ENCODE measurements around the gene RPS28. TPM values are rescaled to one million over a fixed set of nuclear protein-coding genes. Genes with fewer than 3 reads are reported as not detected.
"Not testable (repeated sequence)": the region's sequence is repeated elsewhere in the genome, so short reads cannot be mapped to it uniquely, and the experiment has no call there.

RPS28 gene
- 1,000 to 10,000 TPM; 3,024 to 3,108 TPM for total RNA-seq
- polyA plus RNA-seq, result 1,000 to 10,000 TPM; 3,764 to 4,165 (median 4,042) TPM
- 236 to 457 (median 287) reads per million in 6 experiments for total RNA-seq

- H3K9me3 Mint-ChIP-seq, result no peaks in the 10 kb centered on the region
- DNase-seq (peak; percentile 93 to 98 (median 96)), ATAC-seq (peak; percentile 91 to 94)
- POLR2A ChIA-PET, result interaction anchor here (0.5 to 3.3 kb wide), 19 partner anchors 10 to 418 kb away, joined by 3 to 25 read pairs (median 5); partner anchors contain the start of genes CERS4, HNRNPM, MAP2K7 and RAB11B
- peak within 1 kb of the TSS; percentile 92 to 100 (median 98) for H3K27ac Mint-ChIP-seq
- peaks cover 12 to 55% (median 38%) of the 10 kb centered on the region in 4 donors for H3K4me1 Mint-ChIP-seq
- no peaks in the 10 kb centered on the region for H3K27me3 Mint-ChIP-seq
- peak within 1 kb of the TSS; percentile 94 to 100 (median 97) for H3K4me3 Mint-ChIP-seq
- H3K36me3 Mint-ChIP-seq, result peaks cover 0 to 26% (median 2%) of the 10 kb centered on the region in 3 donors
These were observed at the start of gene RPS28, which contains the start of gene NDUFA7 for GRCh38 chr19:8321067-8321985. Gene RPS28 (plus strand): TSS chr19:8321496. CDS start chr19:8321531, 35 bp downstream. Gene NDUFA7 (minus strand): TSS chr19:8321375. CDS start chr19:8321358, 17 bp downstream.

- DNase-seq, H3K9me3 Mint-ChIP-seq, H3K36me3 Mint-ChIP-seq, POLR2A ChIA-PET, H3K27ac Mint-ChIP-seq, H3K27me3 Mint-ChIP-seq, H3K4me1 Mint-ChIP-seq, H3K4me3 Mint-ChIP-seq: not testable (repeated sequence)
- ATAC-seq, result peak in 1 of 2 donors; percentile 39
These were observed 44.8 kb upstream of the RPS28 start for GRCh38 chr19:8276508-8276907.

GRCh38 chr19:8291337-8291736 lies 30.0 kb upstream of the RPS28 start:
- H3K9me3 Mint-ChIP-seq, POLR2A ChIA-PET, H3K4me1 Mint-ChIP-seq, H3K36me3 Mint-ChIP-seq, DNase-seq, H3K27me3 Mint-ChIP-seq, H3K27ac Mint-ChIP-seq: not testable (repeated sequence)
- H3K4me3 Mint-ChIP-seq, result peak overlapping the region in 1 of 10 donors; percentile 49
- ATAC-seq, result peak in 1 of 2 donors; percentile 12

GRCh38 chr19:8302357-8302691 lies 19.0 kb upstream of the RPS28 start:
- Mint-ChIP-seq H3K4me1 (peaks cover 6 to 24% (median 16%) of the 10 kb centered on the region in 4 donors), H3K36me3 (peaks cover 0 to 22% (median 0%) of the 10 kb centered on the region in 3 donors), H3K9me3 (no peaks in the 10 kb centered on the region), H3K27me3 (no peaks in the 10 kb centered on the region), H3K27ac (no peak overlapping the region), H3K4me3 (no peak overlapping the region)
- DNase-seq (peak in 1 of 10 donors; percentile 56), ATAC-seq (no peak)
- POLR2A ChIA-PET, result no interaction called here

- Mint-ChIP-seq H3K9me3 (no peaks in the 10 kb centered on the region), H3K27ac (no peak overlapping the region)
- POLR2A ChIA-PET, result no interaction called here
These were observed 18.6 kb upstream of the RPS28 start for GRCh38 chr19:8302734-8303133.

GRCh38 chr19:8304841-8305621 lies 16.3 kb upstream of the RPS28 start:
- POLR2A ChIA-PET, result interaction anchor here (0.8 to 2.0 kb wide), 2 partner anchors 16 to 36 kb away, joined by 4 to 8 read pairs; partner anchors contain the start of genes NDUFA7 and RPS28
- H3K4me3 Mint-ChIP-seq, result peak overlapping the region in 1 of 10 donors; percentile 41
- H3K9me3 Mint-ChIP-seq, result no peaks in the 10 kb centered on the region
- peak overlapping the region in 1 of 10 donors; percentile 40 for H3K27ac Mint-ChIP-seq
- peak in 2 of 10 donors; percentile 27 to 61 for DNase-seq
- no peaks in the 10 kb centered on the region for H3K27me3 Mint-ChIP-seq
- H3K36me3 Mint-ChIP-seq, result peaks cover 0 to 22% (median 0%) of the 10 kb centered on the region in 3 donors
- peaks cover 16 to 47% (median 35%) of the 10 kb centered on the region in 4 donors for H3K4me1 Mint-ChIP-seq
- ATAC-seq, result no peak

More at GRCh38 chr19:8302734-8303133, 18.6 kb upstream of the RPS28 start:
- ATAC-seq, result no peak
- Mint-ChIP-seq H3K4me3 (no peak overlapping the region), H3K4me1 (peaks cover 10 to 29% (median 20%) of the 10 kb centered on the region in 4 donors), H3K27me3 (no peaks in the 10 kb centered on the region), H3K36me3 (peaks cover 0 to 22% (median 0%) of the 10 kb centered on the region in 3 donors)
- peak in 1 of 10 donors; percentile 37 for DNase-seq

GRCh38 chr19:8305798-8306197 lies 15.5 kb upstream of the RPS28 start:
- H3K9me3 Mint-ChIP-seq, result no peaks in the 10 kb centered on the region
- H3K27me3 Mint-ChIP-seq, result no peaks in the 10 kb centered on the region
- peak overlapping the region in 3 of 10 donors; percentile 9 to 47 (median 41) for H3K4me3 Mint-ChIP-seq
- peaks cover 0 to 22% (median 0%) of the 10 kb centered on the region in 3 donors for H3K36me3 Mint-ChIP-seq
- no peak for ATAC-seq
- POLR2A ChIA-PET, result interaction anchor here (2.0 kb wide), 1 partner anchor 15 kb away, joined by 8 read pairs; the partner anchor contains the start of genes NDUFA7 and RPS28
- DNase-seq, result no peak
- H3K27ac Mint-ChIP-seq, result peak overlapping the region in 6 of 10 donors; percentile 26 to 94 (median 78)
- peaks cover 16 to 47% (median 35%) of the 10 kb centered on the region in 4 donors for H3K4me1 Mint-ChIP-seq

GRCh38 chr19:8306235-8307054 lies 14.9 kb upstream of the RPS28 start:
- peaks cover 16 to 47% (median 35%) of the 10 kb centered on the region in 4 donors for H3K4me1 Mint-ChIP-seq

GRCh38 chr19:8307400-8307964 lies 13.8 kb upstream of the RPS28 start:
- Mint-ChIP-seq H3K4me3 (peak overlapping the region; percentile 90 to 95 (median 93)), H3K27ac (peak overlapping the region; percentile 85 to 98 (median 94)), H3K27me3 (no peaks in the 10 kb centered on the region), H3K36me3 (peaks cover 0 to 27% (median 0%) of the 10 kb centered on the region in 3 donors), H3K4me1 (peaks cover 16 to 47% (median 35%) of the 10 kb centered on the region in 4 donors), H3K9me3 (no peaks in the 10 kb centered on the region)
- no peak for ATAC-seq
- POLR2A ChIA-PET, result interaction anchor here (0.6 to 1.2 kb wide), 6 partner anchors 11 to 678 kb away, joined by 3 to 6 read pairs (median 4); partner anchors contain the start of genes NDUFA7, PET100, RPS28 and XAB2
- DNase-seq, result no peak

More at GRCh38 chr19:8306235-8307054, 14.9 kb upstream of the RPS28 start:
- H3K27ac Mint-ChIP-seq, result peak overlapping the region; percentile 25 to 97 (median 94)
- DNase-seq (peak in 1 of 10 donors; percentile 58), ATAC-seq (no peak)
- peak overlapping the region; percentile 90 to 95 (median 93) for H3K4me3 Mint-ChIP-seq
- POLR2A ChIA-PET, result interaction anchor here (0.9 to 2.0 kb wide), 3 partner anchors 14 to 386 kb away, joined by 3 to 8 read pairs (median 4); partner anchors contain the start of genes NDUFA7 and RPS28
- no peaks in the 10 kb centered on the region for H3K27me3 Mint-ChIP-seq
- H3K9me3 Mint-ChIP-seq, result no peaks in the 10 kb centered on the region
- H3K36me3 Mint-ChIP-seq, result peaks cover 0 to 25% (median 0%) of the 10 kb centered on the region in 3 donors

- Mint-ChIP-seq H3K27ac (peak within 1 kb of the TSS; percentile 86 to 98 (median 94)), H3K9me3 (no peaks in the 10 kb centered on the region), H3K4me1 (peaks cover 16 to 47% (median 35%) of the 10 kb centered on the region in 4 donors), H3K27me3 (no peaks in the 10 kb centered on the region), H3K36me3 (peaks cover 0 to 30% (median 0%) of the 10 kb centered on the region in 3 donors), H3K4me3 (peak within 1 kb of the TSS; percentile 90 to 95 (median 93))
- DNase-seq (peak; percentile 77 to 95 (median 84)), ATAC-seq (peak; percentile 94 to 96)
- POLR2A ChIA-PET, result interaction anchor here (0.6 to 1.2 kb wide), 5 partner anchors 10 to 283 kb away, joined by 3 to 6 read pairs (median 3); partner anchors contain the start of genes NDUFA7 and RPS28
These were observed 13.1 kb upstream of the RPS28 start, which contains the start of gene CD320 for GRCh38 chr19:8307965-8308866. Gene CD320 (minus strand): TSS chr19:8308358. CDS start chr19:8308290, 68 bp downstream.

Measured in naive thymus-derived CD8-positive, alpha-beta T cell (primary cell).